SK-N-SH (cell line): Measurements from ENCODE around the gene AFF3.

Source experiments
- CHD2 ChIP-seq: fragments of 150-350 bp; IDR thresholded peaks from 2 replicates; pipeline ENCODE4 v1.6.1; 2018; ENCODE audit warnings: low read length; ENCODE audit not compliant: partially characterized antibody
- FOXM1 ChIP-seq: IDR thresholded peaks from 2 replicates; pipeline ENCODE4 v1.4.0; 2012; ENCODE audit warnings: low read depth, mild to moderate bottlenecking
- RAD21 ChIP-seq: IDR thresholded peaks from 2 replicates; pipeline ENCODE4 v1.6.1; 2012; ENCODE audit warnings: mild to moderate bottlenecking, low read length
- RCOR1 ChIP-seq: fragments of 150-350 bp; IDR thresholded peaks from 2 replicates; pipeline ENCODE4 v1.6.1; 2017; ENCODE audit warnings: antibody characterized with exemption, low read length
- TEAD4 ChIP-seq: IDR thresholded peaks from 2 replicates; pipeline ENCODE4 v1.4.0; 2012; ENCODE audit warnings: mild to moderate bottlenecking, borderline replicate concordance; ENCODE audit not compliant: insufficient read depth
- TF ChIP-seq, protein P1 (sequence below): fragments of 200-600 bp; sonication (generic); IDR thresholded peaks from 2 replicates; pipeline ENCODE4 v1.6.1; 2017; ENCODE audit warnings: antibody characterized with exemption, mild to moderate bottlenecking, moderate library complexity
- TF ChIP-seq, protein P2 (sequence below): IDR thresholded peaks from 2 replicates; pipeline ENCODE4 v1.6.1; 2012; ENCODE audit warnings: mild to moderate bottlenecking, low read depth, low read length, moderate library complexity

DNA sequence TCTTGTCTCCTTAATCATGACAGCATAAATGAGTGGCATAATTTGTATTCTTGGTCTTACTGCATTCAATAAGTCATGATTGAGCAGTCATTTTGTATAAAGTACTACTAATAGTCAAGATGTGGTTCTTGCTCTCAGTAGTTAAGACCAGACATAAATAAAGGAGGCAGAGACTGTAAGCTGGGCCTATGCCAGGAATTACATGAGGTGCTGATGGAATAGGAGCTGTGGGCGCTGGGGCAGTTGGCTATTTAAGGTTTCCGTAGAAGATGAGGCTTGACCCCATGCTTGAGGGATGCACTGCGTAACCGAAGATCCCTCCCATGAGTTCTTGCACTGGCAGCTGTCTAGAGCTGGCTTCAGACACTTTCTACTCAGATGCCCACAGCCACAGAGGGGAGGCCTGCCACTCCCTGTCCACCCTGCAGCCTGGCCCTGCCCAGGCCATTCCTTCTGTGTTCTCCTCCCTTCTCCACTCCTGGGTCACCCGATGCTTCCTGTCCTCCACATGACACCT, 501.7 kb downstream of the AFF3 start:
- TF ChIP-seq, protein P1, sequence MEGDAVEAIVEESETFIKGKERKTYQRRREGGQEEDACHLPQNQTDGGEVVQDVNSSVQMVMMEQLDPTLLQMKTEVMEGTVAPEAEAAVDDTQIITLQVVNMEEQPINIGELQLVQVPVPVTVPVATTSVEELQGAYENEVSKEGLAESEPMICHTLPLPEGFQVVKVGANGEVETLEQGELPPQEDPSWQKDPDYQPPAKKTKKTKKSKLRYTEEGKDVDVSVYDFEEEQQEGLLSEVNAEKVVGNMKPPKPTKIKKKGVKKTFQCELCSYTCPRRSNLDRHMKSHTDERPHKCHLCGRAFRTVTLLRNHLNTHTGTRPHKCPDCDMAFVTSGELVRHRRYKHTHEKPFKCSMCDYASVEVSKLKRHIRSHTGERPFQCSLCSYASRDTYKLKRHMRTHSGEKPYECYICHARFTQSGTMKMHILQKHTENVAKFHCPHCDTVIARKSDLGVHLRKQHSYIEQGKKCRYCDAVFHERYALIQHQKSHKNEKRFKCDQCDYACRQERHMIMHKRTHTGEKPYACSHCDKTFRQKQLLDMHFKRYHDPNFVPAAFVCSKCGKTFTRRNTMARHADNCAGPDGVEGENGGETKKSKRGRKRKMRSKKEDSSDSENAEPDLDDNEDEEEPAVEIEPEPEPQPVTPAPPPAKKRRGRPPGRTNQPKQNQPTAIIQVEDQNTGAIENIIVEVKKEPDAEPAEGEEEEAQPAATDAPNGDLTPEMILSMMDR: no peak
- TF ChIP-seq RAD21 (no peak), RCOR1 (no peak), FOXM1 (no peak), CHD2 (no peak), TEAD4 (no peak)
- TF ChIP-seq, protein P2, sequence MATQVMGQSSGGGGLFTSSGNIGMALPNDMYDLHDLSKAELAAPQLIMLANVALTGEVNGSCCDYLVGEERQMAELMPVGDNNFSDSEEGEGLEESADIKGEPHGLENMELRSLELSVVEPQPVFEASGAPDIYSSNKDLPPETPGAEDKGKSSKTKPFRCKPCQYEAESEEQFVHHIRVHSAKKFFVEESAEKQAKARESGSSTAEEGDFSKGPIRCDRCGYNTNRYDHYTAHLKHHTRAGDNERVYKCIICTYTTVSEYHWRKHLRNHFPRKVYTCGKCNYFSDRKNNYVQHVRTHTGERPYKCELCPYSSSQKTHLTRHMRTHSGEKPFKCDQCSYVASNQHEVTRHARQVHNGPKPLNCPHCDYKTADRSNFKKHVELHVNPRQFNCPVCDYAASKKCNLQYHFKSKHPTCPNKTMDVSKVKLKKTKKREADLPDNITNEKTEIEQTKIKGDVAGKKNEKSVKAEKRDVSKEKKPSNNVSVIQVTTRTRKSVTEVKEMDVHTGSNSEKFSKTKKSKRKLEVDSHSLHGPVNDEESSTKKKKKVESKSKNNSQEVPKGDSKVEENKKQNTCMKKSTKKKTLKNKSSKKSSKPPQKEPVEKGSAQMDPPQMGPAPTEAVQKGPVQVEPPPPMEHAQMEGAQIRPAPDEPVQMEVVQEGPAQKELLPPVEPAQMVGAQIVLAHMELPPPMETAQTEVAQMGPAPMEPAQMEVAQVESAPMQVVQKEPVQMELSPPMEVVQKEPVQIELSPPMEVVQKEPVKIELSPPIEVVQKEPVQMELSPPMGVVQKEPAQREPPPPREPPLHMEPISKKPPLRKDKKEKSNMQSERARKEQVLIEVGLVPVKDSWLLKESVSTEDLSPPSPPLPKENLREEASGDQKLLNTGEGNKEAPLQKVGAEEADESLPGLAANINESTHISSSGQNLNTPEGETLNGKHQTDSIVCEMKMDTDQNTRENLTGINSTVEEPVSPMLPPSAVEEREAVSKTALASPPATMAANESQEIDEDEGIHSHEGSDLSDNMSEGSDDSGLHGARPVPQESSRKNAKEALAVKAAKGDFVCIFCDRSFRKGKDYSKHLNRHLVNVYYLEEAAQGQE: no peak
